A549 (cell line): Measurements from ENCODE around the gene SYTL2.

Experiments
- EP300 ChIP-seq, 2 experiments: fragments of >200 bp; sonication (Bioruptor Twin); formaldehyde crosslinking; IDR thresholded peaks; 2 replicates in 1 of 2; 3 replicates in 1 of 2; pipeline ENCODE4 v1.6.1; 2016 to 2017
- HDAC2 ChIP-seq: fragments of 200-600 bp; sonication (generic); IDR thresholded peaks from 2 replicates; pipeline ENCODE4 v1.6.1; 2016
- POLR2A ChIP-seq: IDR thresholded peaks from 2 replicates; pipeline ENCODE4 v1.6.1; 2012; ENCODE audit warnings: mild to moderate bottlenecking, low read length

GRCh38 chr11:85698195-85698594, 112.7 kb downstream of the SYTL2 start:
- TF ChIP-seq POLR2A (no peak), EP300 (IDR thresholded peaks at IDR 0.05) (no peak), HDAC2 (no peak)
